ENCODE measurements around the gene CACNA1I. TPM values are rescaled to one million over a fixed set of nuclear protein-coding genes. Genes with fewer than 3 reads are reported as not detected.

CACNA1I gene
- polyA plus RNA-seq, 1 donor, result 0.13 TPM

DNA sequence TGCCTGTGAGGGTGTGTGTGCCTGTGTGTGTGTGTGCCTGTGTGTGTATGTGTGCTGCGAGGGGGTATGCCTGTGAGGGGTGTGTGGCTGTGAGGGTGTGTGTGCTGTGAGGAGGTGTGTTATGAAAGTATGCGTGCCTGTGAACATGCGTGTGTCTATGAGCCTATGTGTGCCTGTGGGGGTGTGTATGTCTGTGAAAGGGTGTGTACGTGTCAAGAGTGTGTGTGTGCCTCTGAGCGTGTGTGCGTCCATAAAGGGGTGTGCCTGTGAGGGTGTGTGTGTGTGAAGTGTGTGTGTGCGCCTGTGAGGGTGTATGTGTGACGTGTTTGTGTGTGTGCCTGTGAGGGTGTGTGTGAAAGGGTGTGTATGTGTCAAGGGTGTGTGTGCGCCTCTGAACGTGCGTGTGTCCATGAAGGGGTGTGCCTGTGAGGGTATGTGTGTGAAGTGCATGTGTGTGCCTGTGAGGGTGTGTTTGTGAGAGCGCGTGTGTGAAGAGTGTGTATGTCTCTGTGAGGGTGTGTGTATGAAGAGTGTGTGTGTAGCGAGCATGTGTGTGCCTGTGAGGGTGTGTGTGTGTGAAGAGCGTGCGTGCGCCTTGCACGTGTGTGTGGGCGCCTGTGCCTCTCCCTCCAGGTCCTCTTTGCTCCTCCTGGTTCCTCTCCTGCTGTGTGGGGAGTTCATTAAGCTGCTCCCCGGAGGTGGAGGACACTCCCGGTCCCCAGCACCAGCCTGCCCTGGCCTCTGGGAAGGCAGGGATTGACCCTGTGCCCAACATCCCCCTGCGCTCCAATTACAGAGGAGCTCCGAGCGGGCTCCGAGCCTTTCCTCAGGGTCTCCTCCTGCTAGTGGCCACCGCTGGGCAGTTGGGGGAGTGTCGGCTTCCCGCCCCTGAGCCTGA lies 53.3 kb downstream of the CACNA1I start:
- DNase-seq, result no peak

DNA sequence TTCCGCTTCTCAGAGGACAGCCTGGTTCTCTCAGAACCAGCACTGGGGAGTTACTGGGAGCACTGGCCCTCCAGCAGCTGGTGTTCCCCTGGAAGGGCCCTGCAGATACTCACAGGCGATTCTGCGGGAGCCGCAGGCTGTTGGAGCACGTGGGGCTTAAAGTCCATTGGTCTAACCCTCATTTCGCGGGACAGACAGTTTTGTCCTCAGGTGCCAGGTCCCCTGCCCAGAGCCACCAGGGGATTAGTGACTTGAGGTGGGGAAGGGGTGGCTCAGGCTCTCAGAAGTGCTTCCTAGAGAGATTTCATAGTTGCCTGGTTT lies 53.9 kb downstream of the CACNA1I start:
- DNase-seq, result no peak

DNA sequence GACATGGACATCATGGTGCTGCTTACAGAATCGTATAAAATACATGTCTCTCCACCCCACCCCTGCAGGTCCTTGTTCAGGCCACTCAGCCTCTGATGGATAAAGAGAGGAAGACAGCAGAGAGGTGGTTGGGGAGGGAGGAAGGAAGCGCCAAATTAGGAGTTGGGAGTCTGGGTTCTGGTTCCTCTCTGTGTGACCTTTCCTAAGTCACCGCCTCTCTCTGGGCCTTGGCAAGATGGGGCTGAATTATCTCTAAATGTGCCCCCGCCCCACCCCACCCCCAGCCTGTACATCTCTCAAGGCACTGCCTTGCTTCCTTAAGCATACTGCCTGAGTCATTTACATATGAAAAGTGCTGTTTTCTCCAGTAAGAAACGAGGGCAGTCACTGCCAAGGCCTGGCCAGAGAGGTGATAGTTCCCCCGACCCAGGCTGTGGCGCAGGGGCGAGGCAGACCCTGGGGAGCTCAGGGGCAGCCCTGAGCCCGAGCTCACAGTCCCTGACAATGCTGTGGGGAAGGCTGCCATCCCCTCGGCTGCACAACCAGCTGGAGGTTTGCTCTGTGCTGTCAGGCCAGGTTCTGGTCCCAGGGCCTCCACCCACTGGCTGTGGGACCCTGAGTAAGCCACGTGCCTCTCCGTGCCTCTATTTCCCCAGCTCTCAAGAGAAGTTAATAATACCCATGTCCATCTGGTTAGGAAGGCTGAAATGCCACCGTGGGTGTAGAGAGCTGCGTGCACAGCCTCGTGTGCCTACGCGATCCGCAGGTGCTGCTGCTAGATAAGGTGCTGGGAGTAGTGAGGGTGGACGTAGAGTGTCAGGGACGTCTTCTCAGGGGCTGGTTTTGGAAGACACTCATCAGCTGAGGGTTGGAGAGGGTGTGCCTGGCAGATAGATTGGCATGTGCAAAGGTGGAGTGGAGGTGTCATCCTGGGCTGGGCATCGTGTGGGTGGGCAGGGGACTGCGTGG lies 55.3 kb downstream of the CACNA1I start:
- no peak for DNase-seq

DNA sequence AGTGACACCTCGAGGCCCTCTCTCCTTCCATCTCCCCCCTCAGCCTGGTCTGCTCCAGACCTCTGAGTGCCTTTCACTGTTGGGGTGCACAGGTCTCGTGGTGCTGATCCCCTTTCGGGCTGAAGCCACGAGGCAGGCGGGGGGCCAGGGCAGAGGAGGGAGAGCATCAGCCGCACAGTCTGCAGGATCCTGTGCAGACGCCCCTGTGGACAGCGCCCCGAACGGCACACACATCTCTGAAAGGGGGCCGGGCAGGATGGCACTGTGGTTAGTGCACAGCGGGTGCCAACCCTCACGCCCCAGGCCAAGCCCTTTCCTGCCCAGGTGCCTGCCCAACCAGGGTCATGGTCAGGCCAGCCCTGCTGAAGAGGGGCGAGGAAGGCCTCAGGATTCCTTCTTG lies 56.7 kb downstream of the CACNA1I start:
- no peak for DNase-seq

DNA sequence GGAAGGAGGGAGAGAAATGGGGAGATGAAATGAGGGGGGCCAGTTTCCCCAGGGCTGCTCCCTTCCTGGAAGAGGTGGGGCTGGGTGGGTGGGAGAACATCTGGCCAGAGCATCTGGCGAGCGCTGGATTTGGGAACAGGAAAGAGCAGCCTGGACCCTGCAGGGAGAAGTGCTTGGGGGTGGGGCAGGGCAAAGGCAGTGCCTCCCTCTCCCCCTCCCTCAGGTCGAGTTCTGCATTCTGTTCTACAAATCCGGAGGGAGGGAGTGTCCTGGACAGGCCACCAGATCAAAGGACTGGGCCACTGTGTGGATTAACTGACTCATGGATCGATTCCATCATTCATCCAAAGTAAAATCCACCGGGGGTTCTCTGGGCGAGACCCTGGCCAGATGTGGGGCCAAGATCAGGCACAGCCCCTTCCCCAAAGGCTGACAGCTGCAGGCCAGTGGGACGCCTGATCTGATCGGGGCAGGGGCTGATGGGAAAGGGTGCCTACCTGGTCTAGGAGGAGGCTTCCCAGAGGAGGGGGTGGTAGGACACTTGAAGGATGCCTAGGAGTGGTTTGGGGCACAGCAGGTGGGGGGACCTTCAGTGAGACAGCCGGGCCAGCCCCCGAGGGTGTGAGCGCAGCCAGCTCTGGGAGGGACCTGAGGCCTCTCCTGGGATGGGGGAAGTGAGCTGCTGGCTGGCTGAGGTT lies 57.5 kb downstream of the CACNA1I start:
- DNase-seq, result no peak

DNA sequence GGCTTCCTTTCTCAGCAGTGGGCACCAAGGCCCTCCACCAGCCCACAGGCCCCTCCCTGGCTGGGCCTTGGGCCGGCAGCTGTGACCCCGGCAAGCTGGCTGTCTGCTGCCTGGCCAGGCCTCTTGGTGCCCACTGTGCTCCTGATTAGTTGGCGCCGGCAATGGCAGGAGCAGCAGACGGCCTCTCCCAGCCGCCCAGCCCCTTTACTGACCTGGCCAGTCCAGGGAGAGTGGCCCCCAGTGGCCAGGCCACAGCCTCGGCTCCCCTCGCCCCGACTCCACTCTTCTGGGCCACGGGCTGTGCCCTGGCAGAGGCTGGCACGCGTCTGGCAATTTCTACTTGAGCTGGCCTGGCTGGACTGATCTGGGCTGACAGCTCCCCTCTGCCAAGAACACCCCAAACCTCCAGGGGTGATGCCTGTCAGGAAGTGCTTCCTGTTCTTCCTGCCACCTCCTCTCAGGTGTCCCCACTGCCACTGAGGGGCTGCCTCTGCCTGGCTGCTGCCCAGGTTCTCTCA lies 58.1 kb downstream of the CACNA1I start:
- DNase-seq, result no peak

DNA sequence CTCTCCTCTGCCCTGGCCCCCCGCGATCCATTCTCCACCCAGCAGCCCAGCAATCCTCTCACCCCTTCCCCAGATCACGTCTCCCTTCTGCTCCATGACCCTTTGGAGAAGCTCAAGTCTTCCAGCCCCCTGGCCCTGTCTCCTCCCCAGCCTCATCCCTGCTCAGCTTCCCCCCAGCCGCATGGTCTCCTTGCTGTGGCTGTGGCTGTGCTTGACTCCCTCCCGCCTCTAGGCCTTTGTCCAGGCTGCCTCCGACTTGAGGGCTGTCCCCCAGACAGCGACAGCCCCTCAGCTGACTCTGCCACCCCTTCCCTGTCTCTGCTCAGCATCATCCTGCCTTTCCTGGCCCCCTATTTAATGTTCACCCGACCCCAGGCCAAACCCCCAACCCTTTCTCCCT lies 59.3 kb downstream of the CACNA1I start:
- no peak for DNase-seq

DNA sequence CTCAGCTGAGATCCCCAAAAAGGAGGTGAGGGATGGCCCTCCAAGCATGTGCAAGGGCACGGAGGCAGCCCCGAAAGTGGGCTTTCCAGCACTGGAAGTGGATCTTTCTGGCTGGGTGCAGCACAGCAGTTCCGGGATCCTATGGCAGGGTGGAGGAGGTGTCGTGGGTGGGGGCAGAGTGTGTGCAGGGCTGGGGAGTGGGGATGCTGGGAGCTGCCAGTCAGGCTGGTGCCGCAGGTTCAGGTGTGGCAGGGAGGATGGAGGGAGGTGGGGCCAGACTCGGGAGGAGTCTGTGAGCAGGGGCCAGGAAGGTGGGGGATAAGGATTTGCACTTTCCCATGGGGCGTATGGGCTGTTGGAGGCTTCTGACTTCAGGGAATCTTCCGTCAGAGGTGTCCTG lies 60.2 kb downstream of the CACNA1I start:
- DNase-seq, result no peak

DNA sequence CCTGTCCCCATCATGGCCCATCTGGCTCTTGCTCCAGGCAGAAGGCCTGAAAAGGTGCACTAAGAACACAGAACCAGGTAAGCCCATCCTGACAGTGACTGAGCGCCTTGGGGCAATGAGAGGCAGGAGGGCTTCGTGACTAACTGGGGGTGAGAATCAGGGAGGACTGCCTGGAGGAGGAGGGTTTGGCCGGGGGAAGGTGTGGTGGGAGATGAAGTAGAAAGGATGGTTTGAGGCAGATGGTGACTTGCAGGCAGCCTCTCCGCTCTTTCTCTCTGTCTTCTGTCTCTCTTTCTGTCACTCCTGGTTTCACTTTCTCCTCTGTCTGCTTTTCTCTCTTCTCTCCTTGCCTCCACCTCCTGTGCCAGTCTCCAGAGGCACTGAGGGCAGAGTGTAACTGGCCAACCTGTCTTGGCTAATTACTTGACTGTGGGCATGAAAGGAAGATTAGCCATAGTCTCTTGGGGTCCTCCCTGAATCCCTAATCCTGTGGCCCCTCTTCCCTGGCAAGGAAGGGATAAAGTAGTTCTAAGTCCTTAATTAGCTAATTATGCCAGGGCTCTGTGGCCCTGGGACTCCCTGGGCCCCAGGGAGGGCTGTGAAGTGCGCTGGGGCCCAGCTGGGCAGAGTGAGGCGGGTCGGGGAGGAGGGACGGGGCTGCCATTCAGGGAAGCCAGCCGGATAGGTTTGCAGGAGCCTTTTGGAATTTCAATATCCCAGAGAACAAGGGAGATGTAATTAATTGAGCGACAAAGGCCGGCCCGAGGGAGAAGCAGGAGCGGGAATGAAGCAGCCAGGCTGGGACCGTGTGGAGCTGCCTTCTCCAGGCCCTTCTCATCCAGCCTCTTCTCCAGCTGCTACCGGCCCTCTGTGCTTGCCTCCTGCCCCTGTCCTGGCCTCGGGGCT lies 61.1 kb downstream of the CACNA1I start:
- DNase-seq, result no peak

DNA sequence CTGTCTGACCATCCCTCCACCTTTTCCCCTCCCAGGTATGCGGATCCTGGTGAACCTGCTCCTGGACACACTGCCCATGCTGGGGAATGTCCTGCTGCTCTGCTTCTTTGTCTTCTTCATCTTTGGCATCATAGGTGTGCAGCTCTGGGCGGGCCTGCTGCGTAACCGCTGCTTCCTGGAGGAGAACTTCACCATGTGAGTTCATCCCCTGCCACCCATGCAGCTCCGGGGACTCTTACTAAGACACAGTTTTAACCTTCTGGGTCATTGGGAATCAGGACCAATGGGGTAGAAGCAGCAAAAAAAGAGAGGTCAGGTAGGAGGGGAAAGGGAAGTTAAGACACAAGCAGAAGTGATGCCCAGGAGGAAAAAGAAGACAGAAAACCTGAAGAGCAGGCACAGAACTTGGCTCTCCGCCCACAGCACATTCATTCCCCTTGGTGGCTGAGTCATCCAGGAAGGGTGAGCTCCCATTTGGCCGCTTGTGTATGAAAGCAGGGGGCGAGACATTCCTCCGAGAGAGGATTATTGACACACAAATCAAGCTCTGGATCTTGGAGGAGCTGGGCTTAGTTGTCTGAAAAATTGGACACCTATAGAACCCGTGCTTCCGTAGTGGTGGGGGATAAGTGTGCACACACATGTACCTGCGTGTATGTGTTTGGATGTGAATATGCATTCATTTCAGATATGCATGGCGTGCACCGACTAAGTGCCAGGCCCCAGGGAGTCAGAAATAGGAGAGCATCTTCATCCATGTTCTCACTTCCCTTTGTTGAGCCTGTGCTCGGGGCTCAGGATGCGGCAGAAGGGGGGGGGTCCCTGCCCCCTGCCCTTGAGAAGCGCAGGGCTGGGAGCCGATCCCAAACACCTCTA lies 64.2 kb downstream of the CACNA1I start:
- DNase-seq, result no peak

DNA sequence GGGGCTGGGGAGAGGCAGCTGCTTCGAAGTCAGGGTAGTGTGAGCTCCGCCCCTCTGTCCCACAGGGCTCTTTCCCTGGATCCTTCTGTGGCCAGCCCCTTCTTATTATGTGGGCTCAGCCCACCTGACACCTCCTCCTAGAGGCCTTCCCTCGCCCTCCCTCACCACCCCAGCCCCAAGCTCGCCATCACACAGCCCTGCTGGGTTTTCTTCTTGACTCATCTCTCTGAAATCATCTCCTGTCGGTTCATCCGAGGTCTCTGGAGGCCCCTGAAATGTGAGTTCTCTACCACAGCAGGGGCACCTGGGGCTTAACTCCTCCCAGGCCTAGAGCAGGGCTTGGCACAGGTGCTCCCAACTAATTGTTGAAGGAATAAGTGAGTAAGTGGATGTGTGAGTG lies 65.2 kb downstream of the CACNA1I start:
- no peak for DNase-seq

DNA sequence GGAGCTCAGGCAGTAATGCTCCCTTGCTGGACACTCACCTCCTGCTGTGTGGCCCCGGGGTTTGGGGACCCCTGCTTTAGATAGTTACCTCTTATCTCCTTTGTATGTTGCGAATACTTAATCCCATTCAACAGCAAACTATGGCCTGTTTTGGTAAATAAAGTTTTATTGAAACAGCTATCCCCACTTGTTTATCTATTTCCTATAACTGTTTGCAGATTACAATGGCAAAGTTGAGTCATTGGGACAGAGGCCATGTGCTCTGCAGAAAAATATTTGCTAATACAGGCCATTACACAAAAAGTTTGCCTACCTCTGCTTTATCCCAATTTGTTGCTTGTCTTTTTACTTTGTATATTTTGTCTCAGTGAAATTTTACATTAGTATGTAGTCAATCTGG lies 68.4 kb downstream of the CACNA1I start:
- no peak for DNase-seq

DNA sequence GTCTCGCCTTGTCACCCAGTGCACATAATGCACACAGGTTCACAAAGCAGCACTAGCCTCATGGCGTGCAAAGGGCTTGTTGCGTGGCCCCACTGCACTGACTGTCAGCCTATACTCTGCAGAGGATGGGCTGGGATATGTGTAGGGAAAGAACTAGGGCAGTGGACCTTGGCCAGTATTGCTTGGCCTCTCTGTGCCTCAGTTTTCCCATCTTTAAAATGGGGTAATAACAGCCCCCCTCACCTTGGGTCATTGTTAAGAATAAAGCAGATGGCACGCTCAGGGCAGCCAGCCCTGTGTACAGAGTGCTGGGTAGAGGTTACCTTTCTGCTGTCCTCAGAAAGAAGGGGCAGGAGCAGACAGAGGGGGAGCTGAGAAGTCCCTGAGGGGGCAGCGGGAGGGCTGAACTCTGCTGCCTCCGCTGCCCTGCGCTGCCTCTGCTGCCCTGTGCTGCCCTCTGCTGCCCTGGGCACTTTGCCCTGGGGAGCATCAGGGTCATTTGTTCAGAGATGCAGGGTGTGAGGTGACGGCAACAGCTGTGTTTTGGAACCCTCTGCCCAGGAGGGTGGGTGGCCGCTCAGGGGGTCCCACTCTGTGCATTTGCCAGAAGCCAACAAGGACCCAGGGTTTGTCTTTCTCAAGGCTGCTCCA lies 71.2 kb downstream of the CACNA1I start:
- no peak for DNase-seq

DNA sequence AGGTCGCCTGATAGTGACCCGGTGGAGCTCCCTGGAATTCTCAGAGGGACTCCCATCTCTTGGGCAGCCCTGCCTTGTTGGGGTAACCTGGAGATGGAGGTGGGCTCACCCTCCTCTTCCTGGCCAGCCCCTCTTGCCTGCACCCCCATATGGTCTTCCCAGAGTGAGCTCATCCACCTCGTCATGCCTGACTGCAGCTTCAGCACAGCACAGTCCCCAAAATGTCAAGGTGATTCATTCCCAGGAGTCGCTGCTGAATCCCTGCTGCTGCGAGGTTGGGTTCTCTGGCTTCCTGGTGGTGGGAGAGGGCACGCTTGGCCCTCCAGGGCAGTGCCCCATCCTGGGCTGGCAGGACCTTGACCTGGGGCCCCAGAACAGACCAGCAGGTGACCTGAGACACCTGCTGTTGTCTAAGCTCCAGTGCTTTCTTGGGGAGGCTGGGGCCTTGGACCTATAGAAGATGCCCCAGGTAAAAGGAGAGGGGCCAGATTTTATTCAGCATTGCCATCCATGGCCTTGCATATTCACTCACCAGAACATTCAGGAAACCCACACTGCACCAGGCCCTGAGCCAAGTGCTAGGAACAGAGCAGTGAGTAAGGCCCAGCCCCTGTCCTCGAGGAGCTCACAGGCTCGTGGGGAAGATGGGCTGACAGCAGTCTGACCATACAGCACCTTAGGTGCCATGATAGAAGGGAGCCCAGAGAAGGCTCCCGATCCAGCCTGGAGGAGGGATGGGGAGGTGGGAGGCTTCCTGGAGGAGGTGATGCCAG lies 72.9 kb downstream of the CACNA1I start:
- DNase-seq, result no peak

DNA sequence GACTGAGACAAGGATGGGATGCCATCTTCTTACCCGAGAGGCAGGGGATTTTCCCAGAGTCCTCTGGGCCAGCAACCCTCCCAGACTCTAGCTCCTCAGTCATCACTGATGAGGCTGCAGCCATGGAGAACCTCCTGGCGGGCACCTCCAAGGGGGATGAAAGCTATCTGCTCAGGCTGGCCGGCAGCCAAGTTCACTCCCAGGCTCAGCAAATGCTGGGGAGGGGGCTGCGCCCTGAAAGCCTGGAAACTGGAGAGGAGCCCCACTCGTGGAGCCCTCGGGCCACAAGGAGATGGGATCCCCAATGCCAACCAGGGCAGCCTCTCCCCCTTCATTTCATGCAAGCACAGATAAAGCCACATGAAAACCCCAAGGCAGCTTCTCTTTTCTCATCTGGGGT lies 75.0 kb downstream of the CACNA1I start:
- DNase-seq, result no peak

DNA sequence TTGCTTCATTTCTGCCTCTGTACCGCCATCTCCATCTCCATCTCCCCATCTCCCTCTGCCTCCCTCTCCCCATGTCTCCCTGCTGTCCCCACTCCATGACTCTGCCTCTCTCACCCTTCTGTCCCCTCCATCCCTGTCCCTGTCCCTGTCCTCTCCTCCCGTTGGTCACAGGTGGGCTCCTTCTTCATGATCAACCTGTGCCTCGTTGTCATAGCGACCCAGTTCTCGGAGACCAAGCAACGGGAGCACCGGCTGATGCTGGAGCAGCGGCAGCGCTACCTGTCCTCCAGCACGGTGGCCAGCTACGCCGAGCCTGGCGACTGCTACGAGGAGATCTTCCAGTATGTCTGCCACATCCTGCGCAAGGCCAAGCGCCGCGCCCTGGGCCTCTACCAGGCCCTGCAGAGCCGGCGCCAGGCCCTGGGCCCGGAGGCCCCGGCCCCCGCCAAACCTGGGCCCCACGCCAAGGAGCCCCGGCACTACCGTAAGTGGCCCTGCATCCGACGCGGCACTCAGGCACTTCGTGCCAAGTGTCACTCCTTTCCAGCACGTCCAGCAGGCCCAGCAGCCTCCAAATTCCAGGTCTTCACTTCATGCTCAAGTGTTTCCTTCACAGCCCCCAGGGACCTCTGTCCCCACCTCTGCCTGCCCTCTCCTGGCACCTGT lies 76.0 kb downstream of the CACNA1I start:
- DNase-seq, result no peak

DNA sequence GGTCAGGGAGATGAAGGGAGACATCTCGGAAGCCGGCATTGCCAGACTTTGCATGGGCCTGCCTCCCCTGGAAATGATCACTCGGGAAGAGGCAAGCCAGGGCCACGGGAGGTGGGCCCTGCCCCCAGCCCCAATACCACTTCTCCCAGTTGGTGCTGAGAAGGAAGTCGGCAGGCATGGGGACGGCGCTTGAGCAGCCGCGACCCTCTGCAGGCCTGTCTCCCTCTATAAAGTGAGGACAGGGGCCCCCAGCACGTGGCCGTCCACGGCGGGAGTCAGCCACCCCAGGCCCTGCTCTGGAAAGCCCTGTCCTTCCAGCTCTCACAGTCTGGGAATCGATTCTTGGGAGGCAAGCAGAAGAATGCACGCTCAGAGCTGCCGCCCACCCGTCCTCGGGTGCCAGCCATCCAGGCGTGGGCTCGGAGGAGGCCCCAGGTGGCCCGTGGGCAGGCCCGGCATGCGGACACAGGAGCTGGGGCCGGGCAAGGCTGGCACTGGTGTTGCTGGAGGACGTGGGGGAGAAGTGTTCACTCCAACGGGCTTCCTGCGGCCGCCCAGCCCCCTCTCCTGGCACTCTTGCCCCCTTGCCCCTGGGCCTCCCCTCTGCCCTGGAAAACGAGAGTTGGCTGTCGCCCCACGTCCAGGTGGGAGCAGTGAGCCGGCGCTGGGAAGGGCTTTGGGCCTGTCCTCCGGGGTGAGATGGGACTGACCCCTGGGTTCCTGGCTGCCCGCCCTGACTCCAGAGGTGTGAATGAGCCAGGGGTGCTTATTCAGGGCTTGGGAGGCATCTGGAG lies 77.5 kb downstream of the CACNA1I start:
- no peak for DNase-seq

DNA sequence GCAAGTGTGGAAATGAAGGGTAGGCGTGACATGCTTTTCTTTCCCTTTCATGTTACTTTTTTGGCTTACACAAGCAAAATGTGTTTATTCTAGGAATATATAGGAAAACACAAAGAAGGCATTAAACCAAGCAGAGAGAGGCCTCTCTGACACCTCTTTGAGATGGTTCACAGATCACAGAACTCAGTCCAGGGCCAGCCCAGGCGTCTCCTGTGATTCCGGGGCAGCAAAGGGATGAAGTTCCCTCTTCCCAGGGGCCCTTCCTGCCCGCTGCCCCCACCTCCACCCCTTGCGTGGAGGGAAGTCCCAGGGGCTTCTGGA lies 78.0 kb downstream of the CACNA1I start:
- no peak for DNase-seq

Data from left kidney (tissue), 2 donors.